Measurements from ENCODE around the gene TMEM132C. TPM values are rescaled to one million over a fixed set of nuclear protein-coding genes. Genes with fewer than 3 reads are reported as not detected.

The TMEM132C gene
- total and polyA plus RNA-seq, 11 donors = 0.05 to 5.9 (median 0.85) TPM

DNA sequence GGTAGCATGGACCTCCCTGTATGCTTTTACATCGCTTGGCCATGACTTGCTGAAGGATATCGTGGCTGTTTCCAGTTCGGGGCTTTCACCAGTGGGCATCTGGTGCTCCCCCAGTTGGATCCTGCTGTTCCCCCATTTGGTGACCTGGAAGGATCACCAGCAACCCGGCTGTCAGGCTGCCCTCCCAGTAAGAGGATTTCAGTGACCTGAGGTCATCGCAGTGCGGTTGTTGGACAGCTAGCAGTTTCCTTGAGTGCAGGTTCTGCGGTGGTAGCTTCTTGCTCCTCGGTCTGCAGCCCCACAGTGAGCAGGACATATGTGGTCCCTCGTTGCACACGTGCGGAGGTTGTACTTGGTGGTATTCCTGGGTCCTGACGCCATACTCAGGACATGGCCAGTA lies 58.7 kb downstream of the TMEM132C start:
- ATAC-seq = no peak
- Histone ChIP-seq H3K4me3 (no peak overlapping the region), H3K9me3 (peaks cover 0 to 11% (median 3%) of the 10 kb centered on the region in 12 donors), H3K4me1 (no peaks in the 10 kb centered on the region), H3K27me3 (peaks cover 0 to 10% (median 0%) of the 10 kb centered on the region in 9 donors), H3K27ac (no peak overlapping the region), H3K36me3 (no peaks in the 10 kb centered on the region)
- 76 to 84% (median 79%) methylated on average over 9 to 12 of the region's 12 CpGs for WGBS, 4 donors
- no peak for DNase-seq
- intact Hi-C loops (cut with DNase I) = loop anchor here in 1 of 10 donors (10.0 kb wide), 1 partner anchor 61 kb away; the partner anchor contains the start of gene TMEM132C
- TF ChIP-seq POLR2A (IDR thresholded peaks at IDR 0.05) (no peak), CTCF (IDR thresholded peaks at IDR 0.05) (no peak)

GRCh38 chr12:128326406-128326805 lies 59.4 kb downstream of the TMEM132C start:
- no peak for DNase-seq
- Histone ChIP-seq H3K27me3 (peaks cover 0 to 10% (median 0%) of the 10 kb centered on the region in 9 donors), H3K9me3 (peaks cover 0 to 11% (median 3%) of the 10 kb centered on the region in 12 donors), H3K4me1 (no peaks in the 10 kb centered on the region), H3K36me3 (no peaks in the 10 kb centered on the region), H3K27ac (no peak overlapping the region), H3K4me3 (no peak overlapping the region)
- 56 to 68% (median 59%) methylated on average over 7 of the region's 7 CpGs for WGBS, 4 donors
- intact Hi-C loops (cut with DNase I) = loop anchor here in 1 of 10 donors (10.0 kb wide), 1 partner anchor 62 kb away; the partner anchor contains the start of gene TMEM132C
- TF ChIP-seq POLR2A (IDR thresholded peaks at IDR 0.05) = no peak
- no peak for TF ChIP-seq CTCF (IDR thresholded peaks at IDR 0.05)
- no peak for ATAC-seq

DNA sequence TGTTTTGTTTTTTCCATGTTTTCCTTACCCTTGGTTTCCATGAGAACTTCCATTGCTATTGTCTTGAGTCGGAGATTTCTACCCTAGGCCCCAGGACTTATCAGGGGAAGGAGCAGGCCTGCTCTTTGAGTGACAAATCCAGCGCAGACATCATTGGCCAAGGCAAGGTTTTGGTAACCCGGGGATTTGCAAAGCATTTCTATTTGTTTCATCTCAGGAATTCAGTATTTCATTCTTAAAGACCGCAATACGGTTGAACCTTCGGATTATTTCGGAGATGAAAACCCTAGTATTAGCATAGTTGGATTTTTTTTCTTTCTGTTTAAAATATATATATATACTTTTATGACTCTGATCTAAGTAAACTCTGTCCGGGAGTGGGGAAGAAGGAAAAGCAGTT lies 62.0 kb downstream of the TMEM132C start:
- no peaks in the 10 kb centered on the region for H3K36me3 ChIP-seq
- ATAC-seq = no peak
- H3K9me3 ChIP-seq = peaks cover 0 to 4% (median 0%) of the 10 kb centered on the region in 12 donors
- no peak overlapping the region for H3K27ac ChIP-seq
- no peaks in the 10 kb centered on the region for H3K4me1 ChIP-seq
- DNase-seq = no peak
- 80 to 84% (median 82%) methylated on average over 8 of the region's 8 CpGs for WGBS, 4 donors
- H3K27me3 ChIP-seq = peaks cover 0 to 10% (median 0%) of the 10 kb centered on the region in 9 donors
- no peak overlapping the region for H3K4me3 ChIP-seq
- TF ChIP-seq CTCF (IDR thresholded peaks at IDR 0.05) = no peak
- no peak for TF ChIP-seq POLR2A (IDR thresholded peaks at IDR 0.05)
- intact Hi-C loops (cut with DNase I) = loop anchor here in 1 of 10 donors (10.0 kb wide), 1 partner anchor 64 kb away; the partner anchor contains the start of gene TMEM132C

GRCh38 chr12:128336204-128337070 lies 69.5 kb downstream of the TMEM132C start:
- no peaks in the 10 kb centered on the region for H3K36me3 ChIP-seq
- H3K27ac ChIP-seq = no peak overlapping the region
- no peak for ATAC-seq
- peaks cover 0 to 8% (median 4%) of the 10 kb centered on the region in 12 donors for H3K9me3 ChIP-seq
- TF ChIP-seq CTCF (IDR thresholded peaks at IDR 0.05) (no peak), POLR2A (IDR thresholded peaks at IDR 0.05) (no peak)
- intact Hi-C loops (cut with DNase I) = no loop called here
- 76 to 85% (median 83%) methylated on average over 3 of the region's 3 CpGs for WGBS, 4 donors
- H3K27me3 ChIP-seq = peaks cover 0 to 19% (median 4%) of the 10 kb centered on the region in 9 donors
- H3K4me1 ChIP-seq = peaks cover 0 to 14% (median 0%) of the 10 kb centered on the region in 12 donors
- no peak overlapping the region for H3K4me3 ChIP-seq
- no peak for DNase-seq

Measured in heart left ventricle (tissue), 16 donors.